Neural progenitor cell (in vitro differentiated cells): ENCODE data around the gene TNFAIP1.
A peak's percentile ranks its signal among the peaks of the same experiment; 100 is the strongest.

Source experiments
- CTCF ChIP-seq: fragments of 200-600 bp; sonication (generic); IDR thresholded peaks from 2 replicates; pipeline ENCODE4 v1.5.1; 2017; ENCODE audit warnings: antibody characterized with exemption, mild to moderate bottlenecking
- EZH2 ChIP-seq: fragments of 200-600 bp; sonication (generic); IDR thresholded peaks from 2 replicates; pipeline ENCODE4 v1.6.1; 2017; ENCODE audit warnings: antibody characterized with exemption, mild to moderate bottlenecking, moderate library complexity

- TF ChIP-seq CTCF (no peak), EZH2 (peak; percentile 87)
Observed at GRCh38 chr17:28384281-28385036, 48.9 kb downstream of the TNFAIP1 start.
